ENCODE measurements around the gene PPP1CB.

DNA sequence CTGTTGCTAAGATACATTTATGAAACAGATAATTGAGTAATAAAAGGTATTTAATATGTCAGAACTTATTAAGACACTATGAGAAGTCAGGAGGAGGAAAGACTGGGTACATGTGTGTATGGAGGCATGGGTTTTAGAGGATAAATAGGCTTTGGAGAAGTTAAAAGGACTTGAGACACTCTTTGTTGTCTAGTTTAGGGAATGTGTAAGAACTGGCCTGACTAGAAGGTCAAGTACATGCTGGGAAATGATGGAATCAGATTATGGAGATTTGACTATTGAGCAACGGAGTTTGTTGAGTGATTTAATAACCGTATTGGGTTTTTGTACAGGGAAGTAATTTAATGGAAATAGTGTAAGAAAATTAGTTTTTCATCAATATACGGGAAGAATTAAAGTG, 30.8 kb downstream of the PPP1CB start:
- TF ChIP-seq FOXA1 (IDR thresholded peaks at IDR 0.05) (no peak), SP1 (IDR thresholded peaks at IDR 0.05) (no peak), BHLHE40 (IDR thresholded peaks at IDR 0.05; ENCODE audit: borderline replicate concordance) (no peak), TARDBP (IDR thresholded peaks at IDR 0.05) (no peak), FOXK2 (IDR thresholded peaks at IDR 0.05) (no peak), LEF1 (IDR thresholded peaks at IDR 0.05; ENCODE audit: borderline replicate concordance) (no peak), NFRKB (IDR thresholded peaks at IDR 0.05) (no peak), HDGF (IDR thresholded peaks at IDR 0.05; ENCODE audit: borderline replicate concordance) (no peak), FOXM1 (IDR thresholded peaks at IDR 0.05; ENCODE audit: borderline replicate concordance) (no peak), L3MBTL2 (conservative IDR thresholded peaks at IDR 0.05) (no peak)
- TF ChIP-seq, protein P1, sequence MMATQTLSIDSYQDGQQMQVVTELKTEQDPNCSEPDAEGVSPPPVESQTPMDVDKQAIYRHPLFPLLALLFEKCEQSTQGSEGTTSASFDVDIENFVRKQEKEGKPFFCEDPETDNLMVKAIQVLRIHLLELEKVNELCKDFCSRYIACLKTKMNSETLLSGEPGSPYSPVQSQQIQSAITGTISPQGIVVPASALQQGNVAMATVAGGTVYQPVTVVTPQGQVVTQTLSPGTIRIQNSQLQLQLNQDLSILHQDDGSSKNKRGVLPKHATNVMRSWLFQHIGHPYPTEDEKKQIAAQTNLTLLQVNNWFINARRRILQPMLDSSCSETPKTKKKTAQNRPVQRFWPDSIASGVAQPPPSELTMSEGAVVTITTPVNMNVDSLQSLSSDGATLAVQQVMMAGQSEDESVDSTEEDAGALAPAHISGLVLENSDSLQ (IDR thresholded peaks at IDR 0.05): no peak
